SK-N-SH treated with all-trans-retinoic acid at 6 μM for 48 hours (cell line): ENCODE data around the gene PLEKHN1.

ENCODE experiments used
- CREB5 ChIP-seq: fragments of 250-450 bp; sonication (Bioruptor Pico); IDR thresholded peaks from 2 replicates; pipeline ENCODE4 v1.5.1; 2020; ENCODE audit warnings: low read depth, mild to moderate bottlenecking, moderate library complexity
- POU6F1 ChIP-seq: fragments of 250-450 bp; sonication (Bioruptor Pico); IDR thresholded peaks from 2 replicates; pipeline ENCODE4 v1.8.0; 2021; ENCODE audit warnings: low read depth, mild to moderate bottlenecking, moderate library complexity, borderline replicate concordance
- RARB ChIP-seq: fragments of 250-450 bp; sonication (Bioruptor Pico); IDR thresholded peaks from 2 replicates; pipeline ENCODE4 v1.8.0; 2021; ENCODE audit warnings: mild to moderate bottlenecking, moderate library complexity
- TCF4 ChIP-seq: fragments of 250-450 bp; sonication (Bioruptor Pico); IDR thresholded peaks from 2 replicates; pipeline ENCODE4 v1.8.0; 2021; ENCODE audit warnings: mild to moderate bottlenecking, moderate library complexity, borderline replicate concordance
- ZNF565 ChIP-seq: fragments of 450-650 bp; formaldehyde crosslinking; conservative IDR thresholded peaks from 2 replicates; pipeline ENCODE4 v1.5.0; 2020; ENCODE audit warnings: low read depth, mild to moderate bottlenecking, moderate library complexity
- ZNF70 ChIP-seq: fragments of 450-650 bp; formaldehyde crosslinking; IDR thresholded peaks from 2 replicates; pipeline ENCODE4 v1.5.0; 2020; ENCODE audit warnings: mild to moderate bottlenecking, moderate library complexity

- TF ChIP-seq ZNF565 (CRISPR knock-in tag) (no peak), CREB5 (CRISPR knock-in tag) (no peak), POU6F1 (CRISPR knock-in tag) (no peak), ZNF70 (CRISPR knock-in tag) (no peak), TCF4 (no peak), RARB (CRISPR knock-in tag) (no peak)
Measured at GRCh38 chr1:923131-923990, 42.9 kb upstream of the PLEKHN1 start, which contains the start of gene SAMD11.
